MM.1S (cell line): ENCODE measurements around the gene TBX4.
"Not testable (repeated sequence)": the region's sequence is repeated elsewhere in the genome, so short reads cannot be mapped to it uniquely, and the experiment has no call there.

Experiments used
- DNase-seq: peaks from one replicate; pipeline ENCODE4 v3.0.0-alpha.2; 2015
- H2AFZ ChIP-seq: fragments of 300-600 bp; sonication (generic); 2 replicates; pipeline ENCODE4 v1.6.0; 2016; ENCODE audit warnings: antibody characterized with exemption, low read length
- H3F3A ChIP-seq: fragments of 300-600 bp; sonication (generic); 2 replicates; pipeline ENCODE4 v1.6.1; 2016; ENCODE audit warnings: mild to moderate bottlenecking, antibody characterized with exemption, low read length, moderate library complexity, mixed read lengths; ENCODE audit not compliant: insufficient read depth
- H3K27ac ChIP-seq: fragments of 300-600 bp; sonication (generic); 2 replicates; pipeline ENCODE4 v1.5.1; 2016; ENCODE audit warnings: mild to moderate bottlenecking, low read length
- H3K27me3 ChIP-seq: fragments of 300-600 bp; sonication (generic); replicated peaks from 2 replicates; pipeline ENCODE4 v1.6.0; 2016; ENCODE audit warnings: low read length; ENCODE audit not compliant: insufficient read depth
- H3K36me3 ChIP-seq: fragments of 300-600 bp; sonication (generic); replicated peaks from 2 replicates; pipeline ENCODE4 v1.6.1; 2016; ENCODE audit warnings: mild to moderate bottlenecking, low read length, mixed read lengths; ENCODE audit not compliant: insufficient read depth
- H3K4me1 ChIP-seq: fragments of 300-600 bp; sonication (generic); 2 replicates; pipeline ENCODE4 v1.6.1; 2016; ENCODE audit warnings: low read length, mixed read lengths
- H3K4me2 ChIP-seq: fragments of 300-600 bp; sonication (generic); 2 replicates; pipeline ENCODE4 v1.6.0; 2016; ENCODE audit warnings: low read depth, low read length
- H3K4me3 ChIP-seq: fragments of 300-600 bp; sonication (generic); 2 replicates; pipeline ENCODE4 v1.5.1; 2016; ENCODE audit warnings: low read length, mixed read lengths
- H3K79me2 ChIP-seq: fragments of 300-600 bp; sonication (generic); 2 replicates; pipeline ENCODE4 v1.6.1; 2016; ENCODE audit warnings: mixed run types, low read length, mixed read lengths
- H3K9ac ChIP-seq: fragments of 300-600 bp; sonication (generic); 2 replicates; pipeline ENCODE4 v1.6.1; 2016; ENCODE audit warnings: low read length, mixed read lengths
- H3K9me2 ChIP-seq: fragments of 300-600 bp; sonication (generic); replicated peaks from 2 replicates; pipeline ENCODE4 v1.6.1; 2016; ENCODE audit warnings: mild to moderate bottlenecking, low read length, mixed read lengths; ENCODE audit not compliant: insufficient read depth
- H3K9me3 ChIP-seq: fragments of 300-600 bp; sonication (generic); replicated peaks from 2 replicates; pipeline ENCODE4 v1.6.1; 2016; ENCODE audit warnings: mild to moderate bottlenecking, low read length, mixed read lengths; ENCODE audit not compliant: insufficient read depth
- H4K20me1 ChIP-seq: fragments of 300-600 bp; sonication (generic); 2 replicates; pipeline ENCODE4 v1.6.1; 2016; ENCODE audit warnings: mild to moderate bottlenecking, low read length, moderate library complexity, mixed read lengths; ENCODE audit not compliant: insufficient read depth
- EZH2 ChIP-seq: fragments of 300-600 bp; sonication (generic); optimal IDR thresholded peaks from 2 replicates; pipeline ENCODE3; 2017; ENCODE audit warnings: low read depth, mild to moderate bottlenecking, antibody characterized with exemption, low read length, mixed read lengths
- EZH2phosphoT487 ChIP-seq: fragments of 300-600 bp; sonication (generic); IDR thresholded peaks from 2 replicates; pipeline ENCODE4 v1.6.1; 2018; ENCODE audit warnings: antibody characterized with exemption, low read length
- TF ChIP-seq, protein P1 (sequence below): fragments of 300-600 bp; sonication (generic); IDR thresholded peaks from 2 replicates; pipeline ENCODE4 v1.5.1; 2016; ENCODE audit warnings: antibody characterized with exemption, low read length, mixed read lengths

TBX4 gene

DNA sequence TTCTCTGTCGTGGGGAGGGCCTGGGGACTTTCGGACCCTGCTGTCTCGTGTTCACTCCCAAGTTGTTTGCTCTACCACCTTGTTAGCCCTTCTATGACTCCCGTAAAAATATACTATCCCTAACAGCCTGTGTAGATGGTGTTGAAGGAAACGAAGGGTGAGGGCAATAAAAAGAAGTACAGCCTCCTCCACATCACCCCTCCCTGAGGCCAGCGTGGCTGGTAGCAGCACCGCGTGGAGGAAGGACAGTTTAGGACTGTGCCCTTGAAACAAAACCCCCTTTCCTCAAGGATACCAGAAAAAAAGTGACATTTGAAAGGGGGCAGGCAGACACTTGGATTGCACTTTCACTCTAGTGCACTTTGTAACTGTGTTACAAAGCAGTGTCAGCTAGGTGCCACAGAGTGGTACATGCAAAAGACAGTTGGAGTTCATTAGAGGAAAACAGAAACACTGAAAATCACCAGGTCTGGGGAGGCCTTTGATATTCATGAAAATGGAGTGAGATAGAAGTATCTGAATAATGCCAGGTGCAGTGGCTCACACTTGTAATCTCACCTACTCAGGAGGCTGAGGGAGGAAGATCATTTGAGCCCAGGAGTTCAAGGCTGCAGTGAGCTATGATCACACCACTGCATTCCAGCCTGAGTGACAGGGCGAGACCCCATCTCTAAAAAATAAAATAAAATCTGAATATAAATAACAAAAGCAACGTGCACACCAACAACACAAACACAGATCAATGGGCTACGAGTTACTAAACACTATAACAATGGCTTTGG, 53.8 kb downstream of the TBX4 start:
- Histone ChIP-seq H3K79me2 (no peaks in the 10 kb centered on the region), H3K4me1 (no peaks in the 10 kb centered on the region), H3K9ac (no peak overlapping the region), H3K4me3 (no peak overlapping the region), H4K20me1 (no peaks in the 10 kb centered on the region), H3K27ac (no peak overlapping the region), H3K9me3 (no peaks in the 10 kb centered on the region), H3K4me2 (no peak overlapping the region), H2AFZ (no peak overlapping the region), H3K27me3 (no peaks in the 10 kb centered on the region), H3F3A (no peaks in the 10 kb centered on the region), H3K9me2 (no peaks in the 10 kb centered on the region), H3K36me3 (no peaks in the 10 kb centered on the region)
- no peak for DNase-seq
- TF ChIP-seq, protein P1, sequence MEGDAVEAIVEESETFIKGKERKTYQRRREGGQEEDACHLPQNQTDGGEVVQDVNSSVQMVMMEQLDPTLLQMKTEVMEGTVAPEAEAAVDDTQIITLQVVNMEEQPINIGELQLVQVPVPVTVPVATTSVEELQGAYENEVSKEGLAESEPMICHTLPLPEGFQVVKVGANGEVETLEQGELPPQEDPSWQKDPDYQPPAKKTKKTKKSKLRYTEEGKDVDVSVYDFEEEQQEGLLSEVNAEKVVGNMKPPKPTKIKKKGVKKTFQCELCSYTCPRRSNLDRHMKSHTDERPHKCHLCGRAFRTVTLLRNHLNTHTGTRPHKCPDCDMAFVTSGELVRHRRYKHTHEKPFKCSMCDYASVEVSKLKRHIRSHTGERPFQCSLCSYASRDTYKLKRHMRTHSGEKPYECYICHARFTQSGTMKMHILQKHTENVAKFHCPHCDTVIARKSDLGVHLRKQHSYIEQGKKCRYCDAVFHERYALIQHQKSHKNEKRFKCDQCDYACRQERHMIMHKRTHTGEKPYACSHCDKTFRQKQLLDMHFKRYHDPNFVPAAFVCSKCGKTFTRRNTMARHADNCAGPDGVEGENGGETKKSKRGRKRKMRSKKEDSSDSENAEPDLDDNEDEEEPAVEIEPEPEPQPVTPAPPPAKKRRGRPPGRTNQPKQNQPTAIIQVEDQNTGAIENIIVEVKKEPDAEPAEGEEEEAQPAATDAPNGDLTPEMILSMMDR, result no peak
- TF ChIP-seq EZH2phosphoT487 (no peak), EZH2 (no peak)

DNA sequence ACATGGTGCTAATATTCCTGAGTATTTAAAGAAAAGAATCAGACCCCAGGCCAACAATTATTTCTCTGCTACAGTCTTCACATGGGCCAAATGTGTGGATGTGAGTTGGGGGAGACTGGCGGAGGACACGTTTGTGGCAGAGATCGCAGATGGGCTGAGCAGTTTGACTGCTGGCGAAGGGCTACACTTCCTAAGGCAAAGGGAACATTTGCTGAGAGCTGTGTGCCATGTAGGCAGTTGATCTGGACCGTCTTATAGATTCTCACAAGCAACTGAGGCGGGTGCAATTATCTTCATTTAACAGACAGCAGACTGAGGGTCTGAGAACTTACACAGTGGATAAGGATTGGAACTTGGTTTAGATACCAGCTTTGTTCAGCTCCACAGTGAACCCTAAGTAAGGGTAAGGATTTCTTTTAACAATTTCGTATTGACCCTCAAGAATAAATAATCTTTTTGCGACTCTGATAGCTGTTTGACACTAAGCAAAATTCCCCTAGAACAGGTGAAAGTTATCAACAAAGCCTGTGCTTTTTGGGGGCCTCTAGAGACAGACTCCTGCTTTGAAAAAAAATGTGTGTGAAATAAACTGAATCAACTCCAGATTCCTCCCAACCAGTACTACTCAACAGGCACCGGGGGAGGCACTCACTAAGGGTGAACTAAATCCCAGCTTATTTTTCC, 55.3 kb downstream of the TBX4 start:
- Histone ChIP-seq H3K36me3 (no peaks in the 10 kb centered on the region), H3K9ac (no peak overlapping the region), H3K9me3 (no peaks in the 10 kb centered on the region), H3K4me1 (no peaks in the 10 kb centered on the region), H3K9me2 (no peaks in the 10 kb centered on the region), H4K20me1 (no peaks in the 10 kb centered on the region), H3K79me2 (no peaks in the 10 kb centered on the region), H3K4me3 (no peak overlapping the region), H3K27ac (no peak overlapping the region), H3K4me2 (no peak overlapping the region), H2AFZ (no peak overlapping the region), H3K27me3 (no peaks in the 10 kb centered on the region), H3F3A (no peaks in the 10 kb centered on the region)
- no peak for DNase-seq
- no peak for TF ChIP-seq EZH2phosphoT487
- no peak for TF ChIP-seq EZH2
- TF ChIP-seq, protein P1, result no peak

DNA sequence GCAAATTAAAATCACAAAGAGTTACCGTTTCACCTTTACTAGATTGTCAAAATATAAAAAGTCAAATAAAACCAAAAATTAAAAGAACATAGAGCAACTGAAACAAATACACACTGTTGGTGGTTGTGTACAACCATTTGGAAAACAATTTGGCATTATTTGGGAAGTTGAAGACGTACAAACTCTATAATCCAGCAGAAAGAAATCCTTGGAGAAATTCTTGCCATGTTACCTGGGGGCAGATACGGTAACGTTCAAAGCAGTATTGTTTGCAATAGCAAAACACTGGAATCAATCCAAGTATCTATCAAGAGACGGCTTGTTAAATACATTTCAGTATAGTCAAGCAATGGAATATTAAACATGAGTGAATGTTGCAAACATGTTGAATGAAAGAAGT, 56.7 kb downstream of the TBX4 start:
- Histone ChIP-seq H3K79me2 (no peaks in the 10 kb centered on the region), H3K4me3 (no peak overlapping the region), H4K20me1 (no peaks in the 10 kb centered on the region), H3K9me3 (no peaks in the 10 kb centered on the region), H3F3A (no peaks in the 10 kb centered on the region), H3K27ac (no peak overlapping the region), H3K4me2 (no peak overlapping the region), H3K27me3 (no peaks in the 10 kb centered on the region), H3K9me2 (no peaks in the 10 kb centered on the region), H3K4me1 (no peaks in the 10 kb centered on the region), H2AFZ (no peak overlapping the region), H3K9ac (no peak overlapping the region), H3K36me3 (no peaks in the 10 kb centered on the region)
- DNase-seq, result no peak
- TF ChIP-seq EZH2 (no peak), EZH2phosphoT487 (no peak)
- TF ChIP-seq, protein P1, result no peak

DNA sequence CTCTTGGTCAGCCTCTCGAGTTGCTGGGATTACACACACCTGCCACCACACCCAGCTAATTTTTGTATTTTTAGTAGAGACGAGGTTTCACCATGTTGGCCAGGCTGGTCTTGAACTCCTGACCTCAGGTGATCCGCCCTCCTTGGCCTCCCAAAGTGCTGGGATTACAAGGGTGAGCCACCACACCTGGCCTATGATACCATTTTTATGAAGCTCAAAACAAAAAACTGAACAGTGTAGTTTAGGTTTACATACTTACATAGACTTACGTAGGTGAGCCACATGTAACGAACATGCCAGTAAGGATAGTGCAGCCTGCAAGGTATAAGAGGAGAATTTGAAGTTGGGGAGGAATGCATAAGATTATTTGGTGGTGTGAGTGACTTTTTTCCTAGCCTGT, 57.2 kb downstream of the TBX4 start:
- H3K36me3 ChIP-seq, H3K27me3 ChIP-seq, H3K4me3 ChIP-seq, H3K9me2 ChIP-seq, H3K79me2 ChIP-seq, H3K4me2 ChIP-seq, H3F3A ChIP-seq, H3K4me1 ChIP-seq, H4K20me1 ChIP-seq, H3K27ac ChIP-seq, DNase-seq, H3K9me3 ChIP-seq, H3K9ac ChIP-seq, H2AFZ ChIP-seq: not testable (repeated sequence)
